Caco-2 (cell line): Measurements from ENCODE around the gene STK32B. TPM values are rescaled to one million over a fixed set of nuclear protein-coding genes. Genes with fewer than 3 reads are reported as not detected.

Experiments
- BruUV-seq: library from RNA; stranded (reverse); fragments of 400-500 nt; replicated peaks from 2 replicates; lab custom pipeline; 2021; lab: Mats Ljungman, UMichigan
- CTCF ChIA-PET: fragments of 300-600 bp; sonication (Branson Sonifier 250); formaldehyde crosslinking; loops from one replicate; lab custom pipeline; 2022; ENCODE audit warnings: antibody characterized with exemption; lab: Charles Lee
- POLR2A ChIA-PET: fragments of 300-600 bp; sonication (Branson Sonifier 250); formaldehyde crosslinking; loops from one replicate; lab custom pipeline; 2022; ENCODE audit warnings: antibody characterized with exemption; lab: Charles Lee
- DNase-seq, 2 experiments: peaks; one replicate each; pipeline versions ENCODE4 v3.0.0 to v3.0.0-alpha.2; 2020 to 2022
- H3K27me3 ChIP-seq: replicated peaks from 2 replicates; pipeline ENCODE4 v1.6.0; 2011; ENCODE audit warnings: low read length; ENCODE audit not compliant: control insufficient read depth, insufficient read depth
- H3K36me3 ChIP-seq: 2 replicates; pipeline ENCODE4 v1.5.1; 2011; ENCODE audit warnings: low read length; ENCODE audit not compliant: control insufficient read depth, insufficient read depth
- H3K4me1 ChIP-seq: fragments of 250-450 bp; sonication (Bioruptor Pico); 2 replicates; pipeline ENCODE4 v1.5.1; 2020; ENCODE audit warnings: mild to moderate bottlenecking
- H3K4me3 ChIP-seq: 2 replicates; pipeline ENCODE4 v1.5.1; 2011; ENCODE audit warnings: low read depth, mild to moderate bottlenecking, control low read depth, low read length
- H3K9me3 ChIP-seq: fragments of 250-450 bp; sonication (Bioruptor Pico); 2 replicates; pipeline ENCODE4 v1.5.1; 2020; ENCODE audit warnings: mild to moderate bottlenecking, moderate library complexity
- H3K27ac Mint-ChIP-seq: one replicate; pipeline ENCODE4 v1.8.0; 2022; ENCODE audit warnings: mixed read lengths; ENCODE audit not compliant: unreplicated experiment
- H3K27me3 Mint-ChIP-seq: one replicate; pipeline ENCODE4 v1.8.0; 2022; ENCODE audit warnings: mixed read lengths; ENCODE audit not compliant: insufficient read depth, unreplicated experiment
- H3K36me3 Mint-ChIP-seq: one replicate; pipeline ENCODE4 v1.8.0; 2022; ENCODE audit warnings: mild to moderate bottlenecking, mixed read lengths; ENCODE audit not compliant: insufficient read depth, unreplicated experiment
- H3K4me1 Mint-ChIP-seq: one replicate; pipeline ENCODE4 v1.8.0; 2022; ENCODE audit warnings: low read depth, mixed read lengths; ENCODE audit not compliant: unreplicated experiment
- H3K4me3 Mint-ChIP-seq: one replicate; pipeline ENCODE4 v1.8.0; 2022; ENCODE audit warnings: mild to moderate bottlenecking, moderate library complexity, mixed read lengths; ENCODE audit not compliant: unreplicated experiment
- H3K9me3 Mint-ChIP-seq: one replicate; pipeline ENCODE4 v1.8.0; 2022; ENCODE audit warnings: mixed read lengths; ENCODE audit not compliant: unreplicated experiment
- CTCF ChIP-seq, 2 experiments: fragments of 200-600 bp in 1 of 2; IDR thresholded peaks; 1 replicate in 1 of 2; 2 replicates in 1 of 2; pipeline versions ENCODE4 v1.5.1 to v1.8.0; 2011 to 2022; ENCODE audit warnings: antibody characterized with exemption in 1 of 2, control low read depth in 1 of 2, inconsistent platforms in 1 of 2, low read depth in 1 of 2, low read length in 1 of 2, mild to moderate bottlenecking in 1 of 2, moderate library complexity in 1 of 2; ENCODE audit not compliant: insufficient read depth in 1 of 2, severe bottlenecking in 1 of 2, unreplicated experiment in 1 of 2
- intact Hi-C: fragments of 100-400 bp; cut with micrococcal nuclease; formaldehyde crosslinking; loops from one replicate; pipeline ENCODE4 v1.10.0; 2022; ENCODE audit not compliant: unreplicated experiment
- total RNA-seq: library from RNA; stranded (reverse); gene quantifications from 2 replicates; pipeline ENCODE4 v1.2.3, GENCODE V29; 2022

Gene STK32B
- total RNA-seq, 1 experiment from 2014 or later, result 11.2 TPM

- Histone ChIP-seq H3K9me3 (no peaks in the 10 kb centered on the region), H3K4me1 (no peaks in the 10 kb centered on the region), H3K4me3 (no peak overlapping the region), H3K27me3 (no peaks in the 10 kb centered on the region), H3K36me3 (no peaks in the 10 kb centered on the region)
- no peak for TF ChIP-seq CTCF (IDR thresholded peaks at IDR 0.05; ENCODE audit: insufficient read depth in 1 of 2, low read depth in 1 of 2, low read length in 1 of 2, severe bottlenecking in 1 of 2, unreplicated experiment in 1 of 2)
- CTCF ChIA-PET, result no interaction called here
- BruUV-seq, result no TSS peak
- H3K27me3 Mint-ChIP-seq, result no peaks in the 10 kb centered on the region
- H3K36me3 Mint-ChIP-seq, result no peaks in the 10 kb centered on the region
- no peak for DNase-seq
- POLR2A ChIA-PET, result no interaction called here
- intact Hi-C loops, result loop anchor here (10.0 kb wide), 2 partner anchors 320 to 380 kb away; partner anchors contain the start of gene STK32B
- no peak overlapping the region for H3K27ac Mint-ChIP-seq
- H3K9me3 Mint-ChIP-seq, result peaks cover 54% of the 10 kb centered on the region
- H3K4me3 Mint-ChIP-seq, result no peak overlapping the region
- peaks cover 7% of the 10 kb centered on the region for H3K4me1 Mint-ChIP-seq
Observed at GRCh38 chr4:5374994-5375393, 323.7 kb downstream of the STK32B start.

GRCh38 chr4:5376015-5376414 is 324.7 kb downstream of the STK32B start:
- POLR2A ChIA-PET, result no interaction called here
- H3K9me3 ChIP-seq, result no peaks in the 10 kb centered on the region
- Mint-ChIP-seq H3K27me3 (no peaks in the 10 kb centered on the region), H3K27ac (no peak overlapping the region), H3K36me3 (no peaks in the 10 kb centered on the region), H3K4me1 (peaks cover 3% of the 10 kb centered on the region), H3K4me3 (no peak overlapping the region), H3K9me3 (peaks cover 48% of the 10 kb centered on the region)
- no peak overlapping the region for H3K4me3 ChIP-seq
- CTCF ChIA-PET, result no interaction called here
- H3K36me3 ChIP-seq, result no peaks in the 10 kb centered on the region
- intact Hi-C loops, result loop anchor here (10.0 kb wide), 2 partner anchors 321 to 381 kb away; partner anchors contain the start of gene STK32B
- no TSS peak for BruUV-seq
- no peak for TF ChIP-seq CTCF (IDR thresholded peaks at IDR 0.05; ENCODE audit: insufficient read depth in 1 of 2, low read depth in 1 of 2, low read length in 1 of 2, severe bottlenecking in 1 of 2, unreplicated experiment in 1 of 2)
- H3K27me3 ChIP-seq, result no peaks in the 10 kb centered on the region
- no peak for DNase-seq
- no peaks in the 10 kb centered on the region for H3K4me1 ChIP-seq

- no peak overlapping the region for H3K4me3 Mint-ChIP-seq
- ChIA-PET CTCF (no interaction called here), POLR2A (no interaction called here)
- H3K4me1 ChIP-seq, result no peaks in the 10 kb centered on the region
- peaks cover 44% of the 10 kb centered on the region for H3K9me3 Mint-ChIP-seq
- BruUV-seq, result no TSS peak
- no peak overlapping the region for H3K4me3 ChIP-seq
- no peaks in the 10 kb centered on the region for H3K4me1 Mint-ChIP-seq
- H3K9me3 ChIP-seq, result no peaks in the 10 kb centered on the region
- H3K36me3 ChIP-seq, result no peaks in the 10 kb centered on the region
- intact Hi-C loops, result loop anchor here (10.0 kb wide), 2 partner anchors 323 to 383 kb away; partner anchors contain the start of gene STK32B
- H3K27ac Mint-ChIP-seq, result no peak overlapping the region
- H3K36me3 Mint-ChIP-seq, result no peaks in the 10 kb centered on the region
- H3K27me3 ChIP-seq, result no peaks in the 10 kb centered on the region
- no peaks in the 10 kb centered on the region for H3K27me3 Mint-ChIP-seq
- TF ChIP-seq CTCF (IDR thresholded peaks at IDR 0.05; ENCODE audit: insufficient read depth in 1 of 2, low read depth in 1 of 2, low read length in 1 of 2, severe bottlenecking in 1 of 2, unreplicated experiment in 1 of 2), result no peak
- no peak for DNase-seq
Observed at GRCh38 chr4:5378002-5378401, 326.7 kb downstream of the STK32B start.
